RWPE1 (cell line): ENCODE data around the gene ZNF33A.
A peak's percentile ranks its signal among the peaks of the same experiment; 100 is the strongest.

Experiments
- CTCF ChIA-PET: fragments of 350-600 bp; sonication (Branson Sonifier 250); formaldehyde crosslinking; extraction: SDS; loops from one replicate; lab custom pipeline; 2021; lab: Yijun Ruan, JAX
- POLR2A ChIA-PET: fragments of 400-600 bp; formaldehyde crosslinking; extraction: SDS; loops from one replicate; lab custom pipeline; 2020; ENCODE audit warnings: antibody characterized with exemption; ENCODE audit not compliant: low non-redundant PET; lab: Yijun Ruan, JAX
- DNase-seq: peaks from one replicate; pipeline ENCODE4 v3.0.0; 2012; ENCODE audit warnings: low spot score
- H3K27ac ChIP-seq: fragments of 450-650 bp; 2 replicates; pipeline ENCODE4 v1.5.1; 2017
- TF ChIP-seq, protein P1 (sequence below): fragments of 450-650 bp; conservative IDR thresholded peaks from 2 replicates; pipeline ENCODE4 v1.5.1; 2017; ENCODE audit warnings: low read depth, mild to moderate bottlenecking

Gene ZNF33A

DNA sequence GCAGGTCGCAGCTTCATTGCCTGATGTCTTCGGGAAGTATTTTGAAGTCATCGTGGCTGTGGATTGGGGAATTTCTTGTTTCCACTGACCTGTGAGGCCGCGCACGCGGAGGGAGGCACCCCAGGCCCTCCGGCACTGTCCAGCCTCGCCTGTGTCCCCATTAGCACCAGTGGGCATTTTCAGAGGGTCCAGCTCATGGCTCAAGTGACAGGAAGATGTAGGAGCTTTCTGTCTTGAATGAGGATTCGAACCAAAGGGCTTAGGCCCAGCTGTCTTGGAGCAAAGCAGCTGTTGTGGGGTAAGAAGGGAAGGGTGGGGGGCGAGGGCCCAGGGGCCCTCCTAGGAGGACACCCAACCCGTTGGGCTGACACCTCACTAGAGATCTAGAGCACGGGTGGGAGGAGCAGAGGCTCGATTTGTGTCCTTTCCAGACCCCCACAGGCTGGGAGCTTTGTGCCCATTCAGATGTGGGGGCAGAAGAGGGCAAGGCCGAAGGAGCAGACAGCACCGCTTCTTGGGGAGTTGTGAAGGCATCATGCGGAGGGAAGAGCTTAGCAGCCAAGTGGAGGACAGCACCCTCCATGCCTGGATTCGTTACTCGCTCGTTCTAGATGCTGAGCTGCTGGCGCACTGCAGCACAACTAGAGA lies 84.6 kb downstream of the ZNF33A start:
- H3K27ac ChIP-seq = peak overlapping the region; percentile 79
- ChIA-PET CTCF (no interaction called here), POLR2A (no interaction called here)
- TF ChIP-seq, protein P1, sequence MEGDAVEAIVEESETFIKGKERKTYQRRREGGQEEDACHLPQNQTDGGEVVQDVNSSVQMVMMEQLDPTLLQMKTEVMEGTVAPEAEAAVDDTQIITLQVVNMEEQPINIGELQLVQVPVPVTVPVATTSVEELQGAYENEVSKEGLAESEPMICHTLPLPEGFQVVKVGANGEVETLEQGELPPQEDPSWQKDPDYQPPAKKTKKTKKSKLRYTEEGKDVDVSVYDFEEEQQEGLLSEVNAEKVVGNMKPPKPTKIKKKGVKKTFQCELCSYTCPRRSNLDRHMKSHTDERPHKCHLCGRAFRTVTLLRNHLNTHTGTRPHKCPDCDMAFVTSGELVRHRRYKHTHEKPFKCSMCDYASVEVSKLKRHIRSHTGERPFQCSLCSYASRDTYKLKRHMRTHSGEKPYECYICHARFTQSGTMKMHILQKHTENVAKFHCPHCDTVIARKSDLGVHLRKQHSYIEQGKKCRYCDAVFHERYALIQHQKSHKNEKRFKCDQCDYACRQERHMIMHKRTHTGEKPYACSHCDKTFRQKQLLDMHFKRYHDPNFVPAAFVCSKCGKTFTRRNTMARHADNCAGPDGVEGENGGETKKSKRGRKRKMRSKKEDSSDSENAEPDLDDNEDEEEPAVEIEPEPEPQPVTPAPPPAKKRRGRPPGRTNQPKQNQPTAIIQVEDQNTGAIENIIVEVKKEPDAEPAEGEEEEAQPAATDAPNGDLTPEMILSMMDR = no peak
- peak; percentile 3 for DNase-seq

DNA sequence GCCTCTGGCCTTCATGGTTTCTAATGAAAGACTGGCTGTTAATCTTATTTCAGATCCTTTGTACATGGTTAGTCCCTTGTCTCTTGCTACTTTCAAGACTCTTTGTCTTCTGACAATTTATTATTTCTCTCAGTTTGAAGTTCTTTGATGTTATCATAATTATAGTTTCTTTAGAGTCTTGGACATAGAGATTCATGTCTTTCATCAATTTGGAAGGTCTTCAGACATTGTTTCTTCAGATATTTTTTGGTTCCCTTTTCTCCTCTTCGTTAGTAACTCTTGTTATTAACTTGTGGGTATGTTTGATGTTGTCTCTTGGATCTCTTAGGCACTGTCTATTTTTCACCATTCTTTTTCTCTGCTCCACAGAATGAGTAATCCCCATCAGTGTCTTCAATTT lies 92.4 kb downstream of the ZNF33A start:
- ChIA-PET CTCF (no interaction called here), POLR2A (no interaction called here)
- TF ChIP-seq, protein P1 = no peak
- DNase-seq = no peak
- H3K27ac ChIP-seq = no peak overlapping the region

DNA sequence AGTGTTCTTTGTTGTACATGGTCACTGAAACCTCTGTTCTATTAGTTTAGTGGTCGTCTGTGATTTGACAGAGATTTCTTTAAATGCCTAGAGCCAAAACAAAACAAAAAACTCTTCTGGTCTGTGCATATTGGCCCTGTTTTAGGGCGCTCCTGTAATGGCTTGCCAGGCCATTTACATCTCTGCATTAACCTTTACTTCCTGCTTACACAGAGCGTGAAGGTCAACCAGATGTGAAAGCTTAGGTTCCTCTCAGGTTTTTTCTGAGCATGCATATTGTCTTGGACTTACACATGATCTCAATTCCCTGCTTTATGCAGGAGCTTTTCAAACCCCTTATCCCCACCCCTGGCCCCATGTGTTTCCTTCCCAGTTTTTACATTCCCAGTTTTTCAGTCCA lies 93.3 kb downstream of the ZNF33A start:
- ChIA-PET POLR2A (no interaction called here), CTCF (no interaction called here)
- H3K27ac ChIP-seq = no peak overlapping the region
- DNase-seq = no peak
- TF ChIP-seq, protein P1 = no peak

DNA sequence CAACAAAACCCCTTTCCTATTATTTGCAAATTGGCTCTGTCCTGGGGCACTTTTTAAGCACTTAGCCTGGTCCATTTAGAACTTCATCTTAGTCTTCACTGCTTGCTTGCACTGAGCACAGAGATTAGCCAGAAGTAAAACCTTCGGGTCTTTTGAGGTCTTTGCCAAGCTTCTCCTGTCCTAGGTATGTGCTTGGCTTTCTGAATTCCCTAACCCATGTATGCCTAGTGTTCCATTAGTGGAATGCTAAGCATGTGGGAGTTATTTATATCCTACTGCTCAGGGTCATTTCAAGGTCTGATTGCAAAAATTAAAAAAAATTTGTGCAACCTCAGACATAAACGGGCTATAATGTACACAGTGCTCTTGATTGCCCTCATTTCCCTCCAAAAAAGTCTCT lies 101.7 kb downstream of the ZNF33A start:
- no peak overlapping the region for H3K27ac ChIP-seq
- TF ChIP-seq, protein P1 = no peak
- ChIA-PET CTCF (no interaction called here), POLR2A (no interaction called here)
- no peak for DNase-seq
